HG02763 (cell line): ENCODE results near the gene SLC7A7.
"Not testable (repeated sequence)": the region's sequence is repeated elsewhere in the genome, so short reads cannot be mapped to it uniquely, and the experiment has no call there.

Experiments used
- ATAC-seq: cut with Tn5 transposase; IDR thresholded peaks from one replicate; pipeline ENCODE4 v1.9.1; 2021; ENCODE audit warnings: mild to moderate bottlenecking, moderate library complexity; ENCODE audit not compliant: unreplicated experiment

SLC7A7 gene

DNA sequence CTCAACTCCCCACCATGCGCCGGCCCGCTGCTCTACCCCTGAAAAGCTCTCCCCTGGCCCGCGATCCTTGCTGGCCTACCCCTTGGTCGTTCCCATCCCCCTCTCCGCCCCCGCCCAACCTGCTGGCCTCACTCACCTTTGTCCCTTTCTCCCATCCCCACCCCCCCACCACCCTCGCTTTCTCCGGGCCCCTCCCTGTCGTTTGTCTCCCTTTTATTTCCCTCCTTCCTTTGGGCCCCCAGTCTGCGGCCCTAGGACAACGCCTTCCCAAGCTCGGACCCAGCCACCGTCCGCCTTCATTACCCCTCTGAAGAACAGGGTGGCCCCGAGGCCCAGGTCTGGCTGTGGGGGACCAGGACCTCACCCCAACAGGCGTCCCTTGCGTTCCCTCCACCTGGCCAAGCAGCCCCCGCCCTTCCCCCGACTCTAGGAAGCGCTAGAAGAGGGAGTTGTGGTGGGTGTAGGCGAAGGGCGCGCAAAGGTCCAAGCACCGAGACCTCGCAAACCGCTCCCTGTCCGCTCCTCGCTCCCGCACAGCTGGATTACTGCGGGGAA is 6.9 kb upstream of the SLC7A7 start:
- no peak for ATAC-seq

DNA sequence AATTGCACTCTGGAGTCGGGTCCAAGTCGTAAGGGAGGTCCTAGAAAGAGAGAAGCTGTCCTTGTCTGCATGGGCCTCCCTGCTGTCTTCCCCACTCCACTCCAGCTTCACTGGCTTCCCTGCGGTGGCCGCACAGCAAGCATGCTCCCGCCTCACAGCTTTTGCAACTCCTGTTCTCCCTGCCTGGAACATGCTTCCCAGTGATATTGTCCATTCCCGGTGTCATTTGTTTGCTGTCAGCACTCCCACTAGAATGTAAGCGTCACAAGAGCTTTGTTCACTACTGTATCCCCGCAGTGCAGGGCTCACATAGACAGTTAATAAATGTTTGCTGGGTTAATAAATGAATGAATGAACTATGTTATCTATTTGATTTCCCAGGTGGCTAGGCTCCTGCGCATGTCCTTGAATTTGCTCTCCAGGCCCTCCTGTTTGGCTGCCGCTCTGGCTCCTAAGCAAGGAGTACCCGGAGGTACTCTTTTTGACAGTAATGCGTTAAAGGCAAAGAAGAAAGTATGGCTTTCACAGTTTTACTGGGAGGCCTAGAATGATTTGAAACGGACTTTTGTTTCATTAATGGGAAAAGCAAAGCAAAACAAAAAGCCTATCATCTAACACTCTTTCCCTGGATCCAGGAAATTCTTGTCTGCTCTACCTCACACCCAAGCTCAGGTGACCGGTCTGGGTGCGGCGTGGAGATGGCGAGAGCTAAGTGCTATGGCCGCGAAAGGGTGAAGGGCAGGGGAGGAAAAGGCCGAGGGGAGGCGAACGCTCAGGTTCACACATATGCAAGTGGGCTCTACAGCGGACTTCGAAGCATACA is 6.2 kb upstream of the SLC7A7 start:
- ATAC-seq, result no peak

DNA sequence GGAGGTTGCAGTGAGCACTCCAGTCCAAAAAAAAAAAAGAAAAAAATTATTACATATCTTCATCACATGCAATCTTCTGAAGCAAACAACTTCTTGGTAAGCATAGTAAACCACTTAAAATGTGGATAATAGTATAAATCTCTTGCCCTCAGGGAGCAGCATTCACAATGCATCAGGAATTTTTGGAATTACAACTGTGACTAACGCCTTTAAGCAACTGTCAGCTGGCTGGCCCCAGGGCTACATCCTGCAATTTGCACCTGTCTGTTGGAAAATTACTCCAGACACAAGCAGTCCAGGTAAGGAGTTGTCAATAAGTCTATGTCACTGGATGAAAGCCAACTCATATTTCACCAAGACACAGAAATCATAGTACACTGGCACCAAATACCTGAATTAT is 5.5 kb upstream of the SLC7A7 start:
- no peak for ATAC-seq

DNA sequence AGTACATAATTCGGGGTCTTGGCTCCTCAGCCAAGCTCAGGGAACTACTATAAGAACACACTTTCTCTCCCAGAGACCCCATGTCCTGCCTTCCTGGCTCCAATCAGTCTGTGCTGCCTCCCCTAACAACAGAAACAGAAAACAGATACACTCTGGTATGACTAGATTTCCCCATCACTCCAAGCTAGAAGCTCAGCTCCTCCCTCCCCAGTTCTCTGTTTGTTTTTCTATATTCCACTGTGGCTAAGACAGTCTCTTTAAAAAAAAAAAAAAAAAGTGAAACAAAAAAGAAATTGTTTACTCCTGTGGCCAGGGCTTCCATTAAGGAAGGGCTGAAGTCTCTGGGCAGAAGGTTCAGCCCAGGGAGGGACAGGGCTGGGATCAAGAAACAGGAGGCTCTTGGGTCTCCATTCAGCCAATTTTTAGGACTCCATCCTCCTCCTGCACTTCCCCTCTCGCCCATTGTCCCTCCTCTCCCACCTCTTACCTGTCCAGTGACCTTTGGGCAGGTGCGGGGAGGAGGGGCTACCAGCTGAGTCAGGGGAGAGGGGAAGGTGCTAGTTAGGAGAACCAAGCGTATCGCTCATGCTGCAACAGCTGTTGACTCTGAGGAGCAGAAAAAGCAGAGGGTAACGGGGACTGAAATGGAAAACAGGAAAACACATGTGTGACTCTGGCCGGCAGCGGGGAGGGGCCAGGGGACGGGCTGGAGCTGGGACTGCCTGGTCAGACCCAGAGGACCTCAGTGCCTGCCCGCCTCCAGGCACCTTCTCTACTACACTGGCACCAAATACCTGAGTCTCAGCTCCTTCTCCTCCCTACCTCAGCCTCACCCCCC is 4.1 kb upstream of the SLC7A7 start:
- ATAC-seq, result peak; percentile 38

DNA sequence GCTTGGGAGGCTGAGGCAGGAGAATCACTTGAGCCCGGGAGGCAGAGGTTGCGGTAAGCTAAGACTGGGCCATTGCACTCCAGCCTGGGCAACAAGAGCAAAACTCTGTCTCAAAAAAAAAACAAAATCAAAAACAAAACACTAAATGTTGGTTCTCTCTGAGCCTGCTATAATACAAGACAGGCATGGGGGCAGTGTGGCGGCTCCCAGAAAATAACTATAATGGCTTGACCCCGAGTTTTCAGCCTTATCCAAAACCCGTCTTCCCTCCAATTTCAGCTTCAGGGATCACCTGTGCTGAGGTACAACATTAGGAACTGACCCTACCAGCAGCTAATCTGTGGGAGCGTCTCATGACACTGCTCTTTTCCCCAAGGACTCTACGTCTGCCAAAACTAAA is 862 bp downstream of the SLC7A7 start:
- no peak for ATAC-seq

DNA sequence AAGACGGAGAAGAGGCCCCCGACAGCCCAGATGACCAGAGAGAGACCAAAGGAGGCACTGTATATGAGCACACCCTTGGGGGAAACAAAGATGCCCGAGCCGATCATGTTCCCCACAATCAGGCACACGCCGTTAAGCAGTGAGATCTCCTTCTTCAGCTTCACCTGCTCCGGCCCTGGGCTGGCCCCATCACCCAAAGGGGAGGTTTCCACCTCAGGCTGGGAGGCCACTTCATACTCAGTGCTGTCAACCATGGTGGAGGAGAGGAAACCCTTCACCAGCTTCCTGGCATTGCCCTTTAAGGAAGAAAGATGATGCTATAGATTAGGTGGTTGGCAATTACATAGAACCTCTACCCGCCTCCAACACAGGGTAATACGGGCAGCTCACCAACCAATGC is 2.1 kb downstream of the SLC7A7 start:
- ATAC-seq, result no peak

DNA sequence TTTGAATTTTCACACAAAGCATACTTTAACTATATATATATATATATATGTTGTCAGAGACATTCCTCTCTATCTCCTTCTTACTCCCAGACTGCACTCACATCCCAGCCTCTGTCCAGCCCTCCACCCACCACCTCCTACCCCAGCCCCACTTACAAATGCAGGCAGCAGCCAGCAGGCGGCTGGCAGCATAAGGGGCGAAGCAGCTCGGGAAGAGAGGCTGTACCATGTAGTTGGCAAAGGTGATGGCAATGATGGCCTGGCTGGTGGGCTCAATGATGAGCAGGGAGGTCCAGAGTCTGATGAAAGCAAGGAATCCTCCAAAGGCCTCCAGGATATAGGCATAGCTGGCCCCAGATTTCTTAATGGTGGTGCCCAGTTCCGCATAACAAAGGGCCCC is 2.5 kb downstream of the SLC7A7 start:
- no peak for ATAC-seq

DNA sequence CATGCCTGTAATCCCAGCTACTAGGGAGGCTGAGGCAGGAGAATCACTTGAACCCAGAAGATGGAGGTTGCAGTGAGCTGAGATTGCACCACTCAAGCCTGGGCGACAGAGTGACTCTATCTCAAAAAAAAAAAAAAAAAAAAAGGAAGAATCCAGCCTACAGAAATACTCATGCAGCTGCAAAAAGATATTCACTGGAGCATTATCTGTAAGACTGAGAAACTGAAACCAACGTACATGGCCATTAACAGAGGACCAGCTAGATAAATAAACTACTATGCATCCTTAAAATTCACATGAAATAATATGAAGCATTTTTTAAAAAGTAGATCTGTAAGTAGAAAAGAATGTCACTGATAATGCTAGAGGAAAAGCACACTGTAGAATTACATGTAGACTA is 3.5 kb downstream of the SLC7A7 start:
- no peak for ATAC-seq

DNA sequence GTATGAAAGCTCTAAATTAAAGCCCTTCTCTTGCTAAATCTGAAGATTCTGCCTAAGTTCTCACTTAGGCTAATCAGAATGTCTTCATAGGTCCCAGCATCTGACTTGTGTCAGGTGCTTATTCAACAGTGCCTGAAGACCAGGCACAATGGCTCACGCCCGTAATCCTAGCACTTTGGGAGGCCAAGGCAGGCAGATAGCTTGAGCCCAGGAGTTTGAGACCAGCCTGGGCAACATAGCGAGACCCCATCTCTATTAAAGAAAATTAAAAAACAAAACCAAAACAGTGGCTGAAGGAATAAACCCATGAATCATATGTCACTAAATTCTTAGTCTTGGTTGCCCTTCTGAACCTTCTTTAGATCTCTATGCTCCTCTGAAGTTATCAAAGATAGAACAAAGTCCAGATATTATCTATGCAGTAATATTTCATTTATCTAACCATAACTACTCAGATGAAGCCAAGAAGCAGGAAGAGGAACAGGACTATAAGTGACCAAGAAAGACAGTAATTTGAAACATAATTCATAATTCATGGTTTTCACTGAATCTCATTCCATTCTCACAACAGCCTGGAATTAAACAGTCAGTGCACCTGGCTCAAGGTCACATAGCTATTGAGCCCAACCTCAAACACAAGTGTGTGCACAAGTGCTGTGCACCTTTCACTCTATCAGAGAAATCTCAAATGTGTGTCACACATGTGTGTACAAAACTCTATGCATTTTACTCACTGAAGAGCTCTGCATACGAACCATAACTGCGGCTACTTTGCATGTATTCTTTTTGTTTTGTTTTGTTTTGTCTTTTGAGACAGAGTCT is 6.6 kb downstream of the SLC7A7 start:
- no peak for ATAC-seq

DNA sequence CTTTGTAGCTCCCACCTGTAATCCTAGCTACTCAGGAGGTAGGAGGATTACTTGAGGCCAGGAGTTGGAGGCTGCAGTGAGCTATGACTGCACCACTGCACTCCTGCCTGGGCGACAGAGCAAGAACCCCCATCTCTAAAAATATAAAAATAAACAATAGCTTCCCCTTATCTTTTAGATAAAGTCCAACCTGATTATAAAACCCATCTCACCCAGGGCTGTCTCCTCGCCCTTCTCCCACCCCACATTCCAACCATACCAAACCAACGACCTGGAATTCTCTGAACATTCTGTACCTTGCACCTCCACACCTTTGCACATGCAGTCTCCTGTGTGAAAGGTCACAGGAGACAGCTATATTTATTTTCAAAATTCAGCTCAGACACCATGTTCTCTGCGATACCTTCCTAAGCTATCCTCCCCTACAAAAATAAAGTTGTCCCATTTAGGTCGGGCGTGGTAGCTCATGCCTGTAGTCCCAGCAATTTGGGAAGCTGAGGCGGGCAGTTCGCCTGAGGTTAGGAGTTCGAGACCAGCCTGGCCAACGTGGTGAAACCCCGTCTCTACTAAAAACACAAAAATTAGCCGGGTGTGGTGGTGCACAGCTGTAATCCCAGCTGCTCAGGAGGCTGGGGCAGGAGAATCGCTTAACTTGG is 7.7 kb downstream of the SLC7A7 start:
- ATAC-seq, result no peak

DNA sequence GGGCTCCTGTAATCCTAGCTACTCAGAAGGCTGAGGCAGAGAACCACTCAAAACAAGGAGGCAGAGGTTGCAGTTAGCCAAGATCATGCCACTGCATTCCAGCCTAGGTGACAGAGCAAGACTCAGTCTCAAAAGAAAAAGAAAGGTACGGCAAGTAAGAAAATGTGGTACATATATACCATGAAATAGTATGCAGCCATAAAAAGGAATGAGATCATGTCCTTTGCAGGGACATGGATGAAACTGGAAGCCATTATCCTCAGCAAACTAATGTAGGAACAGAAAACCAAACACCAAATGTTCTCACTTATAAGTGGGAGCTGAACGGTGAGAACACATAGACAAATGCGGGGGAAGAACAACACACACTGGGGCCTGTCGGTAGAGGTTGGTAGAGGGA is 10.0 kb downstream of the SLC7A7 start:
- not testable (repeated sequence) for ATAC-seq

DNA sequence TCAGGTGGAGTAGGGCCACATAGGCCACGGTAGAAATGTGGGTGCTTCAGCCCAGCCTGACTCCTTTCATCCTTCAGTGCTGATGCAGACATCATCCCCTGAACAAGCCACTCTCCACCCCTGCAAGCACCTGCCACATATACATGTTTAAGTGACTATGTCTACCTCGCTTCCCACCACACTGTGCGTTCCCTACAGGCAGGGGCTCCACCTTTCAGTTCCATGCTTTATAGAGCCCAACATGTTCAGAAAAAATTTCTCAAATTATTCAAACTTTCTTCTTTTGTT is 11.6 kb downstream of the SLC7A7 start:
- peak; percentile 62 for ATAC-seq

DNA sequence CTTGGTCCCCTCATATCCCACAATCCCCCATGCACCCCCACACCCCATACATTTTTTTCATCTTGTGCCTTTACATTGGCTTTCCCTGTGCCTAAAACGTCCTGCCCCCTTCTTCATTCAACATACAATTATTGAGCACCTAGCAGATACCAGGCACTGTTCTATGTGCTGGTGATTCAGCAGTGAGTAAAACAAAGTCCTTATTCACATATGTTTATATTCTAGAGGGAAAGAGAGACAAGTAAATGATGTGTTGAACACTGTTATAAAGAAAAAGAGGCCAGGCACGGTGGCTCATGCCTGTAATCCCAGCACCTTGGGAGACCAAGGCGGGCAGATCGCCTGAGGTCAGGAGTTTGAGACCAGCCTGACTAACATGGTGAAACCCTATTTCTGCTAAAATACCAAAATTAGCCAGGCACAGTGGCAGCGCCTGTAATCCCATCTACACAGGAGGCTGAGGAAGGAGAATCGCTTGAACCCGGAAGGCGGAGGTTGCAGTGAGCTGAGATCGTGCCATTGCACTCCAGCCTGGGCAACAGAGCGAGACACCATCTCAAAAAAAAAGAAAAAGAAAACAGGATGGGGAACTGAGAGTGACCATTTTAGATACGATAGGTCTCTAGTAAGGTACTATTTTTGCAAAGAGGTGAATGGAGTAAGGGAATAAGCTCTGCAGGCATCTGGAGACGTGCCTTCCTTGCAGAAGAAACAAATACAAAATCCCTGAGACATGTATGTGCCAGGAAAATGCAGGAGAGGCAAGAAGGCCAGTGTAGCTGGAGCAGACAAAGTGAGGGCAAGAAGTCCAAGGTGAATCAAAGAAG is 12.2 kb downstream of the SLC7A7 start:
- ATAC-seq, result peak; percentile 55

DNA sequence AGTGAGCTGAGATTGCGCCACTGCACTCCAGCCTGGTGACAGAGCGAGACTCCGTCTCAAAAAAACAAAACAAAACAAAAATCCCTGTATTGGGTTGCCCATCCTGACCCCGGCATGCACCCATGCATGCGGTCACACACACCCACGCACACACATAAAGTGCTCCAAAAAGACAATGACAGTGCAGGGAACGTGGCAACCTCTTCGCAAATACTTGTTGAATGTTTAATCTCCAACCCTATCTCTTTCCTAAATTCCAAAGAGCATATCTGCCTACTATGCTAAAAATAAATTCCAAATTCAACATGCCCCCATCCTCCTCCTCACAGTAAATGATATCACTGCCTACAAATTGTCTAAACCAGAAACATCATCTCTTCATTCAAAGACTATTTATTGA is 13.5 kb downstream of the SLC7A7 start:
- ATAC-seq, result no peak

DNA sequence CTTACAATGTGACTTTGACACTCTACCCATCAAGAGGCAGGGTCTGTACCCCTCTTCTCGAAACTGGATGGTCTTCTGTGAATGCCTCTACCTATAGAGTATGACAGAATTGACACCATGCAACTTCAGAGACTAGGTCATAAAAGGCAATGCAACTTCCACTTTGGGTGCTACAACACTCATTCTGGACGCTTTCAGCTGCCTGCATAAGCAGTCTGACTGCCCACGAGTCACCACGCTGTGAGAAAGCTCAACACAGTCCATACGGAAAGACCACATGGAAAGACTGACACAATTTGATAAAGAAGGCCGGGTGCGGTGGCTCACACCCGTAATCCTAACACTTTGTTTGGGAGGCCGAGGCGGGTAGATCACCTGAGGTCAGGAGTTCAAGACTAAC is 14.9 kb downstream of the SLC7A7 start:
- no peak for ATAC-seq

DNA sequence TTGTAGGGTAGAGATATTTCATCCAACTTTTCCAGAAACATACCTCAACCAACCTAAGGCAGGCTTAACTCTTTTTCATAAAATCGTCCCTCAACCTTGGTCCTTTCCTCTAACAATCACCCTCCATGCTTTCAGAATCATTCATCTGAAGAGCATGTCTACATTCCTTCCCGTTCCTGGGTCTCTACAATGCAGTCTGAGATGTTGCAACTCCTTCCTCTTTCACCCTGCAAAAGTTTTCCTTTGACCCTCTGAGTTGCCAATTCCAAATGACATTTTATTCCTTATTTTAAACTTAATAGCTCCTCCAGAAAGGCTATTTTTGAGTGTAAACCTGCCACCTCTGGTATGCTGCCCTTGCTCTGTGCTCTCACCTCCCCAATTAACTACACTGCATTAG is 16.7 kb downstream of the SLC7A7 start:
- ATAC-seq, result no peak

DNA sequence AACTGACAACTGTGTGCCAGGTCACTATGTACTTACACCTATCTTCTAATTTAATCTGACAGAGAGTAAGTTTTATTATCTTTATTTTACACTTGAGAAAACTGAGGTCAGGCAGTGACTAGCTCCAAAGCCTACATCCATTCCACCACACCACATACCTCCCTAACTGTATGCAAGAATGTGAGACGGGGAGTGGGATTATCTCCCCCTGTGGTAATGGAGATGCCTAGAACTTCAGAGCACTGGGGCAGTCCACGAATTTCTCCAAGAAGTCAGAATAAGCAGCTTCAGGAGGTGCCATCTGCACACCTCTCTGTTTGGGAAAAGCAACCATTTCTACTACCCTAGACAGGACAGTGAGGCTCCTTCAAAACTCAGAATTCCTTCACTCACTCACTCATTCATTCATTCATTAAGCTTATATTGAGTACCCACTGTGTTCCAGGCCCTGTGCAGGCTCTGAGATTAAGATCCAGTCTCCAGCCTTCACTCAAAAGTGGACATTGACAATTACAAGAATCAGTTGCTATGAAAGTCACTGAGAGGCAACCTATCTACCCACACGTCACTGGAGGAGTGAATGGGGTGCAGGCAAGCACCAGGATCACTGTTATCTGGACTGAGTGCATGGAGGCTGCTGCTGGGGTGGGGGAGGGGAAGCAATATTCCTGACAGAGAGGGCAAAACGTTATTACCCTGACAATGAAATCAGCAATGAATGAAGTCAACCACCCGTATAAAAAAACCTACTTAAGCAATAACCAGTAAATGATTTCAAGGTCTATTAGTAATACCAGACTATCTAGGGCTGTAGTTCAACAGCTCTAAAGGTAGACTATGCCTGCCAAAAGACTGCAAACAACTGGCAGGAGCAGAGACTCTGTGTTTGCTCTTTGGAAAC is 18.0 kb downstream of the SLC7A7 start:
- no peak for ATAC-seq

DNA sequence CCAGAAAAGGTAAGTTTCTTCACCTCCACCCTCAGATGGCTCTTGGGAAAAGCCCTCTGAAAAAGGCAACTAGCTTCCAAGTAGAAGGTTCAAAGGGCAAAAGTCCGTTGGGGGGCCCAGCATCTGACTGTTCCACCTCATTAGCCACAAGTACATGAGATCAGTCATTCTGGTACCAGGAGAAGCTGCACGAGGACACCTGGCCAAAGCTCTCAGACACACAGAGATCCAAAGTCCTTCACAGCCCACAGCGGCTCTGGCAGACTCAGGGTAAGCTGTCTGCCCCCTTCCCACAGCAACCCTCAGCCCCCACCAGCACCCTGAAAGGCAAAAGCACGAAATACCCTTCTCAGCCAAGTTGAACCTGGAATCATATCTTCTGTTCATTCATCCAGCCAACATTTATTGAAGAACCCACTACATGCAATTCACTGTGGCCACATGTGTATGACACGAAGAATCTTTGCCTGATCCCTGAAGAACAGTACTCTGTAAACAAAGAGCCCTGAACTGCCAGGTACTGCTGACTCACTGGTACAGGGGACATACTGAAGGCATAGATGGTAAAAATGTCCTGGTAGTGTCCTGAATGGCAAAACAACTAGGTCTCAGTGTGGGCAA is 19.0 kb downstream of the SLC7A7 start:
- peak; percentile 49 for ATAC-seq
